Tibial nerve (tissue), 4 donors: Measurements from ENCODE around the gene FAM219A. TPM values are rescaled to one million over a fixed set of nuclear protein-coding genes. Genes with fewer than 3 reads are reported as not detected.

Experiments
- DNase-seq, 2 donors: peaks; one replicate each; pipeline ENCODE4 v3.0.0-alpha.2; 2019; ENCODE audit warnings: low spot score in 2 of 2
- H3K27ac ChIP-seq, 4 donors: fragments of 200-600 bp; sonication (generic) in 3 of 4; one replicate each; pipeline ENCODE4 v1.5.1; 2017 to 2019; ENCODE audit warnings: mild to moderate bottlenecking in 1 of 4
- H3K27me3 ChIP-seq, 2 donors: fragments of 200-600 bp; sonication (generic) in 1 of 2; one replicate each; pipeline versions ENCODE4 v1.5.1 to v1.6.0; 2017 to 2019
- H3K36me3 ChIP-seq, 3 donors: fragments of 200-600 bp; sonication (generic); one replicate each; pipeline ENCODE4 v1.5.1; 2018 to 2019
- H3K4me1 ChIP-seq, 4 donors: fragments of 200-600 bp; sonication (generic) in 3 of 4; one replicate each; pipeline ENCODE4 v1.5.1; 2017 to 2019
- H3K4me3 ChIP-seq, 4 donors: fragments of 200-600 bp; sonication (generic) in 3 of 4; one replicate each; pipeline ENCODE4 v1.5.1; 2017 to 2019; ENCODE audit warnings: mild to moderate bottlenecking in 1 of 4, moderate library complexity in 1 of 4
- H3K9me3 ChIP-seq, 4 donors: fragments of 200-600 bp; sonication (generic) in 3 of 4; one replicate each; pipeline ENCODE4 v1.5.1; 2017 to 2019
- CTCF ChIP-seq, 5 experiments: fragments of 200-600 bp in 3 of 5; fragments of 450-650 bp in 2 of 5; sonication (generic) in 3 of 5; IDR thresholded peaks; one replicate each; pipeline ENCODE4 v1.5.1; 2016 to 2019; ENCODE audit warnings: antibody characterized with exemption in 5 of 5, mild to moderate bottlenecking in 3 of 5, moderate library complexity in 2 of 5
- EP300 ChIP-seq, 2 donors: sonication (generic); formaldehyde crosslinking; IDR thresholded peaks; one replicate each; pipeline ENCODE4 v1.6.1; 2017; ENCODE audit warnings: antibody characterized with exemption in 2 of 2, mild to moderate bottlenecking in 1 of 2
- POLR2A ChIP-seq, 2 donors: fragments of 450-650 bp; IDR thresholded peaks; one replicate each; pipeline ENCODE4 v1.6.1; 2017; ENCODE audit warnings: antibody characterized with exemption in 2 of 2, mild to moderate bottlenecking in 2 of 2, moderate library complexity in 2 of 2
- WGBS, 2 donors: methylation state at CpG; one replicate each; pipeline ENCODE4 v1.1.5; 2018; 5-methylcytosine and 5-hydroxymethylcytosine counted together
- total RNA-seq, 4 donors: library from RNA; depleted of rRNA; stranded (reverse); fragments of >200 nt; gene quantifications; one replicate each; pipeline ENCODE4 v1.1.0, GENCODE V29; 2016

Gene FAM219A
- 10 to 100 TPM in 3 of 4 donors, 1 to 10 TPM in 1; 8.5 to 15.6 (median 13.6) TPM for total RNA-seq

GRCh38 chr9:34458013-34458958, at the start of gene FAM219A, which contains the start of gene DNAI1:
Gene FAM219A, minus strand, starts transcription at chr9:34458570. Its CDS starts 307 bp downstream, at chr9:34458263.
Gene DNAI1, plus strand, starts transcription at chr9:34458805. Its CDS starts 201 bp downstream, at chr9:34459006.
- Histone ChIP-seq H3K4me1 (peaks cover 0 to 47% (median 12%) of the 10 kb centered on the region in 4 donors), H3K36me3 (no peaks in the 10 kb centered on the region), H3K4me3 (peak within 1 kb of the TSS; percentile 38 to 69 (median 66)), H3K27ac (peak within 1 kb of the TSS; percentile 24 to 84 (median 54)), H3K27me3 (no peaks in the 10 kb centered on the region), H3K9me3 (no peaks in the 10 kb centered on the region)
- WGBS, 2 donors = 1 to 4% methylated on average over 16 to 28 of the region's 94 CpGs
- peak; percentile 98 for DNase-seq
- peak in 1 of 5 experiments; percentile 19 for TF ChIP-seq CTCF (IDR thresholded peaks at IDR 0.05)
- TF ChIP-seq POLR2A (IDR thresholded peaks at IDR 0.05) = peak; percentile 79 to 89
- peak; percentile 91 to 96 for TF ChIP-seq EP300 (IDR thresholded peaks at IDR 0.05)

- no peaks in the 10 kb centered on the region for H3K27me3 ChIP-seq
- no peak overlapping the region for H3K27ac ChIP-seq
- no peaks in the 10 kb centered on the region for H3K36me3 ChIP-seq
- TF ChIP-seq EP300 (IDR thresholded peaks at IDR 0.05) = no peak
- no peak for TF ChIP-seq CTCF (IDR thresholded peaks at IDR 0.05)
- no peak for TF ChIP-seq POLR2A (IDR thresholded peaks at IDR 0.05)
- H3K4me1 ChIP-seq = peaks cover 0 to 40% (median 8%) of the 10 kb centered on the region in 4 donors
- no peak for DNase-seq
- no peak overlapping the region for H3K4me3 ChIP-seq
- H3K9me3 ChIP-seq = no peaks in the 10 kb centered on the region
These were observed 49.6 kb upstream of the FAM219A start for GRCh38 chr9:34507966-34508365.

- no peak for DNase-seq
- WGBS, 2 donors = 84 to 86% methylated on average over 5 of the region's 5 CpGs
- Histone ChIP-seq H3K4me3 (no peak overlapping the region), H3K27ac (no peak overlapping the region), H3K36me3 (no peaks in the 10 kb centered on the region), H3K27me3 (no peaks in the 10 kb centered on the region), H3K4me1 (peaks cover 0 to 41% (median 10%) of the 10 kb centered on the region in 4 donors), H3K9me3 (no peaks in the 10 kb centered on the region)
- TF ChIP-seq POLR2A (IDR thresholded peaks at IDR 0.05) (no peak), EP300 (IDR thresholded peaks at IDR 0.05) (no peak), CTCF (IDR thresholded peaks at IDR 0.05) (no peak)
These were observed 49.2 kb upstream of the FAM219A start for GRCh38 chr9:34507556-34507955.

GRCh38 chr9:34506623-34507022, 48.3 kb upstream of the FAM219A start:
- 88 to 94% methylated on average over 6 to 7 of the region's 7 CpGs for WGBS, 2 donors
- H3K4me1 ChIP-seq = peaks cover 0 to 50% (median 14%) of the 10 kb centered on the region in 4 donors
- no peak overlapping the region for H3K4me3 ChIP-seq
- H3K27ac ChIP-seq = peak overlapping the region in 2 of 4 donors; percentile 80 to 85
- H3K9me3 ChIP-seq = no peaks in the 10 kb centered on the region
- TF ChIP-seq POLR2A (IDR thresholded peaks at IDR 0.05) = no peak
- TF ChIP-seq CTCF (IDR thresholded peaks at IDR 0.05) = no peak
- TF ChIP-seq EP300 (IDR thresholded peaks at IDR 0.05) = no peak
- DNase-seq = no peak
- no peaks in the 10 kb centered on the region for H3K36me3 ChIP-seq
- H3K27me3 ChIP-seq = no peaks in the 10 kb centered on the region
